GM19239 (cell line): ENCODE results near the gene PATL2.
"Not testable (repeated sequence)": the region's sequence is repeated elsewhere in the genome, so short reads cannot be mapped to it uniquely, and the experiment has no call there.

Source experiments
- DNase-seq: peaks from one replicate; pipeline ENCODE4 v3.0.0; 2011; ENCODE audit warnings: low spot score; ENCODE audit not compliant: insufficient read length
- FAIRE-seq: peaks from 2 replicates; lab custom pipeline; 2011; peaks lifted over from hg19 to GRCh38; lab: Jason Lieb, UNC

Gene PATL2

GRCh38 chr15:44711096-44711742 is at the start of gene PATL2, which contains the start of gene B2M:
Gene PATL2, minus strand, starts transcription at chr15:44711323. Its CDS starts 34,833 bp downstream, at chr15:44676490.
Gene B2M, plus strand, starts transcription at chr15:44711517. Its CDS starts 30 bp downstream, at chr15:44711547.
- FAIRE-seq (no peak), DNase-seq (peak; percentile 58)

GRCh38 chr15:44753345-44753744 is 42.2 kb upstream of the PATL2 start:
- FAIRE-seq (peak; percentile 4), DNase-seq (no peak)

DNA sequence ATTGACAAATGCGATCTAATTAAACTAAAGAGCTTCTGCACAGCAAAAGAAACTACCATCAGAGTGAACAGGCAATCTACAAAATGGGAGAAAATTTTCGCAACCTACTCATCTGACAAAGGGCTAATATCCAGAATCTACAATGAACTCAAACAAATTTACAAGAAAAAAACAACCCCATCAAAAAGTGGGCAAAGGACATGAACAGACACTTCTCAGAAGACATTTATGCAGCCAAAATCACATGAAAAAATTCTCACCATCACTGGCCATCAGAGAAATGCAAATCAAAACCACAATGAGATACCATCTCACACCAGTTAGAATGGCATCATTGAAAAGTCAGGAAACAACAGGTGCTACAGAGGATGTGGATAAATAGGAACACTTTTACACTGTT is 32.3 kb upstream of the PATL2 start:
- not testable (repeated sequence) for FAIRE-seq, DNase-seq

GRCh38 chr15:44739222-44739847 is 28.2 kb upstream of the PATL2 start:
- FAIRE-seq, DNase-seq: not testable (repeated sequence)

- DNase-seq (no peak), FAIRE-seq (peak; percentile 79)
Measured at GRCh38 chr15:44738340-44738984, 27.3 kb upstream of the PATL2 start.

- DNase-seq: no peak
- peak; percentile 94 for FAIRE-seq
Measured at GRCh38 chr15:44736181-44736765, 25.1 kb upstream of the PATL2 start, which contains the start of gene TRIM69. Gene TRIM69, plus strand, starts transcription at chr15:44736528. Its CDS starts 177 bp downstream, at chr15:44736705.

- FAIRE-seq: no peak
- DNase-seq: no peak
Measured at GRCh38 chr15:44735482-44736180, 24.5 kb upstream of the PATL2 start.

DNA sequence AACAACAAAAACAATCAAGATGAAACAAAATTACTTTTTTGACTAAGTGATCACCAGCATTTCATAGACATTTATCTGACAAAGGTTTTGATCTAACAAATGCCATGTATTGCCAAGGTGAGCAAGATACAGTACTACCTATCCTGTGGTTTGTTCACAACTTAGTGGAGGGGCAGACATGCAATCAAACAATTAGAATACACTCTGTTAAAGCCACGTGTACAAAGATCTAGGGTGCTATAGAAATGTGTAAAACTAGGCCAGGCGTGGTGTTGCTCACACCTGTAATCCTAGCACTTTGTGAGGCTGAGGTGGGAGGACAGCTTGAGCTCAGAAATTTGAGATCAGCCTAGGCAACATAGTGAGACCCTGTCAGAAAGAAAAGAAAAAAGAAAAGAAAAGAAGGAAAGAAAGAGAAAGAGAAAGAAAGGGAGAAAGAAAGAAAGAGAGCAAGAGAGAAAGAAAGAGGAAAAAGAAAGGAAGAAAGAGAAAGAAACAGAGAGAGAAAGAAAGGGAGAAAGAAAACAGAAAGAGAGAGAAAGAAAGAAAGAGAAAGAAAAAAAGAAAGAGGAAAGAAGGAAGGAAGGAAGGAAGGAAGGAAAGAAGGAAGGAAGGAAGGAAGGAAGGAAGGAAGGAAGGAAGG is 23.8 kb upstream of the PATL2 start:
- DNase-seq: no peak
- FAIRE-seq: peak; percentile 69

- no peak for DNase-seq
- FAIRE-seq: no peak
Measured at GRCh38 chr15:44729408-44730127, 18.4 kb upstream of the PATL2 start.

DNA sequence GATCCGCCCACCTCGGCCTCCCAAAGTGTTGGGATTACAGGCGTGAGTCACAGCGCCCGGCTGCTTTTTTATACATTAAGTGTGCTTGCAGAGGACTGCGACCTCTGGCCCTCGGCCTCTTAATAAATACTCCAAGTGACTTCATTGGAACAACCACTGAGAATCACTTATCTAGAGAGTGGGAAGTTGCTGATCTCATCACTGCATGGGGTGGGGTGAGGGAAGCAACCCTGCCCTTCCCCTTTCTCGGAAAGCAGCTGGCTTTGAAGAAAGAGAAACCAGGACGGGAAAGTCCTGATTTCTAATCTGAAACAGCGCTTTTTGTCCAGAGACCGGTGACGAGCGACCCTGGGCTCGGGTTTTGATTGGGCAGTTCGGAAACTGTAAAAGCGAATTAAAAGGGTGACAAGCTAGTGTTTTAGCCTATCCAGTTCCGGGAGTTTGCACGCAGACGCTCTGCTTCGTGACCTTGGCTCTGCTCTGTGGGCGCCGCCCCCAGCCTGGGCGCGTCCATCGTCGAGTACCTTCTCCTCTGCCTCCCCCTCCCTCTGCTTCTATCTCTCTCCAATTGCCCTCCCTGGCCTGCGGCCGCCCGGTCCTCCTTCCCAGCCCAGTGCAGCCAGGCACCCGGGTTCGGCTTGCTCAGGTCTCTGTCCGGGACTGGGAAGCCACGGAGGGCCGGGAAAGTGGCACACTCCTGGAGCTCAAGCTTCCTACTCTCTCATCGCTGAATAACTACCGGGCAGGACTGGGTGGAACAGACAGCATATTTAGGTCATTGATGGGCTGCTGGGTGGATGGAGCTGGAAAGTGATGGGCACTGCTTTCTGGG is 17.7 kb upstream of the PATL2 start:
- FAIRE-seq: peak; percentile 98
- peak; percentile 45 for DNase-seq

DNA sequence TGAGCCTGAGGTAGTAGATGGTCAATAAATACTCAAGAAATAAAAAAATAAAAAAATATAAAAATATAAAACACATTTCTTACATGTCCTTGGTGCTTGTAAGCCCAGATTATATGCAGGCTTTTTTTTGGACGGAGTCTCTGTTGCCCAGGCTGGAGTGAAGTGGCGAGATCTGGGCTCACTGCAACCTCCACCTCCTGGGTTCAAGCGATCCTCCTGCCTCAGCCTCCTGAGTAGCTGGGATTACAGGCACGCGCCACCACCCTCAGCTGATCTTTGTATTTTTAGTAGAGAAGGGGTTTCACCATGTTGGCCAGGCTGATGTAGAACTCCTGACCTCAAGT is 17.1 kb upstream of the PATL2 start:
- not testable (repeated sequence) for FAIRE-seq

GRCh38 chr15:44727485-44728231 is 16.5 kb upstream of the PATL2 start:
- DNase-seq (no peak), FAIRE-seq (peak; percentile 79)

More for the DNA sequence above, 17.1 kb upstream of the PATL2 start:
- not testable (repeated sequence) for DNase-seq

DNA sequence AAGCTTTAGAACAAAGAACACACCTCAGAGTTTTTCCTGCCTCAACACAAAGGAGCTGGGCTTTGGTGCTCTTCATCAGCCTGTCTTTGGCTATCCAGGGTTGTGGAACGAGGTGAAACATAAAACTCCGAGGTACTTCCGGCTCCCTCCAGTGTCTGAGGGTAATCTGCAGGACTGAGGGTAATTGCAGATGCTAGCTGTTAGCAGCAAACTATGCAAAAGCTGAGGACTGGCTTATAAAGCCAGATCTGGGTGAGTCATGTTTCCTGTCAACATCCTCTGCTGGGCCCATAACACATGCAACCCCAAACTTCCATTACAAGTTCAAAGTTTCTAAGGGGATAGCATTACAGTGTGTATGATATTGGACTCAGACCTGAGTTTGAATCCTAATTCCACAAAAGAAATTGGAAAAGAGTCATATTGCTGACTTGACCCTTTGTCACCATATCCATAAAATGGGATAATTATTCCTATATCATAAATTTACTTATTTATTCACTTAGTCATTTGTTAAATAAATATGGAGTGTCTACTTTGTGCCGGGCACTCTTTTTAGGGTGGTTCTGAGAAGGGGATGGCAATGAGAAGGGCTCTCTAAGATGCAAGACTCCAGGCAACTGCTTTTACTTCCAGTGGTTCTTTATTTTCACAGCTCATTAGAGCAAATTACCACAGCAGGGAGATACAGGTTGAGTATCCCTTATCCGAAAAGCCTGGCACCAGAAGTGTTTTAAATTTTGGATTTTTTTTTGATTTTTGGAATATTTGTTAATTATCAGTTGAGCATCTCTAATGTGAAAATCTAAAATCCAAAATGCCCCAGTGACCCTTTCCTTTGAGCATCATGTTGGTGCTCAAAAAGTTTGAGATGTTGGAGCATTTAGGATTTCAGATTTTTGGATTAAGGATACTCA is 15.7 kb upstream of the PATL2 start:
- FAIRE-seq (peak; percentile 97), DNase-seq (no peak)

GRCh38 chr15:44726136-44726535 is 15.0 kb upstream of the PATL2 start:
- FAIRE-seq (peak; percentile 58), DNase-seq (no peak)

DNA sequence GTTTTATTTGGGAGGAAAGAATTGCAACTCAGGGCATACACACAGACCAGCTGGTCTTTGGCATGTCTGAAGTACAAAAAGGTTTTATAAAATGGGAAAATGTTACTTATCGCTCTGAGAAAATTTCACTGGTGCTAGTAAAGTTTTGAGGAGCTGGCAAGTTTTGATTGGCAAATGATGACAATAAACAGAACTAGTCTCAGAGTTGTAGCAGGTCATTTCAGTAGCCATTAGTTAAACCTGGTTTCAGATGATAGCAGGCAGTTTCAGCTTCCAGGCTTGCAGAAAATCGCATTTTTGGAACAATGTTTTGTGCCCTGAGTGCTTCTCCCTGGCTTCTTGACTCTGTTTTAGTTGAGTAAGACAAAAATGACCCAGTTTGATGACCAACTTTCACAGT is 10.9 kb upstream of the PATL2 start:
- peak; percentile 92 for FAIRE-seq
- DNase-seq: no peak

DNA sequence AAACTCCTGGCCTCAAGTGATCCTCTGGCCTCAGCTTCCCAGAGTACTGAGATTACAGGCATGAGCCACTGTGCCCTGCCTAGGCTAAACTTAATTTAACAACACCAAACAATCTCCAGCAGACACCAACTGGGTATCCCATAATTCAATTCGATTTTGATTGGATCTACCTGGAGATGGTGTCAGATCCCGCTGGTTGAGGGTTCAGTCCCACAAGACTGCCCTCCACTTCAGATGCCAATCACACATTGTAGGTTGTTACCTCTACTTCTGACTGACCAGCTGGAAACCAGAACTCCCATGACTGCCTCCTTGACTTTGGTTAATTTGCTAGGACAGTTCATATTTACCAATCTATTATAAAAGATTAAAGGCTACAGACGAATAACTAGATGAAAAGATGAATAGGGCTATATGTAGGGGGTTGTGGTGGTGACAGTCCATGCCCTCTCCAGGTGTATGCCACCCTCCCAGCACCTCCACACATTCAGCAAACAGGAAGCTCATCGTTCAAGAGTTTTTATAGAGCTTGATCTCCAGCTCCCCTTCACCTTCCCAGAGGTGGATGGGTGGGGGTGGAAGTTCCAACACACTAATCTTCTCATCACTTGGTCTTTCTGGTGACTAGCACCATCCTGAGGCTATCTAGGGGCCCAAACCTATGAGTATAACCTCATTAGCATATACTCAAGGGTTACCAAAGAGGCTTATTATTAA is 9.5 kb upstream of the PATL2 start:
- DNase-seq (no peak), FAIRE-seq (peak; percentile 37)
